Measurements from ENCODE around the gene HCN4.

DNA sequence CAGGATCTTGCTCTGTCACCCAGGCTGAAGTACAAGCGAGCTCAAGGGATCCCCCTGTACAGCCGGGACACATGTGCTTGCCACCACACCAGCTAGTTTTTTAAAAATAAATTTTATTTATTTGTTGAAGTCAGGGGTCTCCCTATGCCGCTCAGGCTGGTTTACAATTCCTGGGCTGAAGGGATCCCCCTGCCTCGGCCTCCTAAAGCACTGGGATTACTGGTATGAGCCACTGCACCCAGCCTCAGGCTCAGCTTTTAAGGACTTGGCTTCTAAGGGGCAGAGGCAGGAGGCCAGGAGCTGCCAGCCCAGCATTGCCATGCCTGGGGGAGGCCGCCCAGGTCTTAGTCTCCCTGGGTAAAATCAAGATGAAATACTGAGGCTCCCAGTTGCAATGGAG is 37.3 kb downstream of the HCN4 start:
- TF ChIP-seq, protein P1, sequence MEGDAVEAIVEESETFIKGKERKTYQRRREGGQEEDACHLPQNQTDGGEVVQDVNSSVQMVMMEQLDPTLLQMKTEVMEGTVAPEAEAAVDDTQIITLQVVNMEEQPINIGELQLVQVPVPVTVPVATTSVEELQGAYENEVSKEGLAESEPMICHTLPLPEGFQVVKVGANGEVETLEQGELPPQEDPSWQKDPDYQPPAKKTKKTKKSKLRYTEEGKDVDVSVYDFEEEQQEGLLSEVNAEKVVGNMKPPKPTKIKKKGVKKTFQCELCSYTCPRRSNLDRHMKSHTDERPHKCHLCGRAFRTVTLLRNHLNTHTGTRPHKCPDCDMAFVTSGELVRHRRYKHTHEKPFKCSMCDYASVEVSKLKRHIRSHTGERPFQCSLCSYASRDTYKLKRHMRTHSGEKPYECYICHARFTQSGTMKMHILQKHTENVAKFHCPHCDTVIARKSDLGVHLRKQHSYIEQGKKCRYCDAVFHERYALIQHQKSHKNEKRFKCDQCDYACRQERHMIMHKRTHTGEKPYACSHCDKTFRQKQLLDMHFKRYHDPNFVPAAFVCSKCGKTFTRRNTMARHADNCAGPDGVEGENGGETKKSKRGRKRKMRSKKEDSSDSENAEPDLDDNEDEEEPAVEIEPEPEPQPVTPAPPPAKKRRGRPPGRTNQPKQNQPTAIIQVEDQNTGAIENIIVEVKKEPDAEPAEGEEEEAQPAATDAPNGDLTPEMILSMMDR (IDR thresholded peaks at IDR 0.05) = no peak
- TF ChIP-seq POLR2A (IDR thresholded peaks at IDR 0.05) = no peak

All from tibial nerve (tissue), 3 donors.